WI38 (cell line): Measurements from ENCODE around the gene CDH20.

Experiments used
- H3K4me3 ChIP-seq: 2 replicates; pipeline ENCODE4 v1.5.1; 2011; ENCODE audit warnings: low read depth, mild to moderate bottlenecking, control low read depth, low read length
- CTCF ChIP-seq: IDR thresholded peaks from 2 replicates; pipeline ENCODE4 v1.5.1; 2012; ENCODE audit warnings: low read depth, mild to moderate bottlenecking, control low read depth, low read length

Gene CDH20

GRCh38 chr18:61459896-61460648 lies 126.8 kb downstream of the CDH20 start:
- TF ChIP-seq CTCF: no peak

GRCh38 chr18:61464551-61465142 lies 131.4 kb downstream of the CDH20 start:
- TF ChIP-seq CTCF: no peak
- H3K4me3 ChIP-seq: no peak overlapping the region

More at GRCh38 chr18:61459896-61460648, 126.8 kb downstream of the CDH20 start:
- H3K4me3 ChIP-seq: no peak overlapping the region

- no peak overlapping the region for H3K4me3 ChIP-seq
- TF ChIP-seq CTCF: no peak
Measured at GRCh38 chr18:61466736-61467135, 133.5 kb downstream of the CDH20 start.

GRCh38 chr18:61470031-61470674 lies 136.9 kb downstream of the CDH20 start:
- TF ChIP-seq CTCF: no peak
- H3K4me3 ChIP-seq: no peak overlapping the region

GRCh38 chr18:61471541-61471940 lies 138.3 kb downstream of the CDH20 start:
- no peak for TF ChIP-seq CTCF

GRCh38 chr18:61471942-61472341 lies 138.7 kb downstream of the CDH20 start:
- no peak overlapping the region for H3K4me3 ChIP-seq
- no peak for TF ChIP-seq CTCF

More at GRCh38 chr18:61471541-61471940, 138.3 kb downstream of the CDH20 start:
- no peak overlapping the region for H3K4me3 ChIP-seq

GRCh38 chr18:61474341-61474740 lies 141.1 kb downstream of the CDH20 start:
- no peak overlapping the region for H3K4me3 ChIP-seq
- TF ChIP-seq CTCF: no peak
